ENCODE data around the gene CCDC174.
"Not testable (repeated sequence)": the region's sequence is repeated elsewhere in the genome, so short reads cannot be mapped to it uniquely, and the experiment has no call there.

CCDC174 gene

DNA sequence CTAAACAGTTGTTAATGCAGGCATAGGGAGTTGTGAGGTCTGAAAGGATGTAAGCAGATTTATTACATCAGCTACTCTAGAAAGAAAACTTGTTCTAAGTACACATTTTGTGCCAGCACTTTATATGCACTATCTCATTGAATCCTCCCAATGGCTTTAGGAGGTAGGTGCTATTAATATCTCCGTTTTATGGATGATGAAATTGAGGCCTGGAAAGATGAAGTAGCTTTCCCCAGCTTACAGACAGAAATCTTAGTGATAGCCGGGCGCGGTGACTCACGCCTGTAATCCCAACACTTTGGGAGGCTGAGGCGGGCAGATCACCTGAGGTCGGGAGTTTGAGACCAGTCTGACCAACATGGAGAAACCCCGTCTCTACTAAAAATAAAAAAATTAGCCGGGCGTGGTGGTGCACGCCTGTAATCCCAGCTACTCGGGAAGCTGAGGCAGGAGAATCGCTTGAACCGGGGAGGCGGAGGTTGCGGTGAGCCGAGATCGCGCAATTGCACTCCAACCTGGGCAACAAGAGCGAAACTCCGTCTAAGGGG, 872 bp downstream of the CCDC174 start:
- not testable (repeated sequence) for DNase-seq (ENCODE audit: low spot score)

- no peak for DNase-seq (ENCODE audit: low spot score)
These were observed 6.0 kb downstream of the CCDC174 start for GRCh38 chr3:14657579-14657978.

DNA sequence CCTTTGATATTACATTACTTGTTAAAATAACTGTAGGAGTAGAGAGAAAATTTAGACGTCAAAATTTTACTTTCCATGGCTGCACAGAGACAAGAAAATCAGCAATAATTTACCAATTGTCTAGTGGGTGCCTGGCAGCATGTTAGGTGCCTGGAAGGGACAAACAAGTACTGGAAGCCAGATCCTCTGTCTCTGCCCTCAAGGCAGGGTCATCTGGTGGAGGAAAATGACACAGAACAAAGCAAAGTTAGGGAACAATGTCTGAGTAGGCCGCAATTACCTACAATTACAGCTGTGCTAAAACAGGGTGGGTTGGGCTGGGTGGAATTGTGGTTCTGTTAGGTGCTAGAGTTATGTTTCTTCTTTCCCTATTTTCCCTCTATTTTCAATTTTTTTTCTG, 7.4 kb downstream of the CCDC174 start:
- no peak for DNase-seq (ENCODE audit: low spot score)

DNA sequence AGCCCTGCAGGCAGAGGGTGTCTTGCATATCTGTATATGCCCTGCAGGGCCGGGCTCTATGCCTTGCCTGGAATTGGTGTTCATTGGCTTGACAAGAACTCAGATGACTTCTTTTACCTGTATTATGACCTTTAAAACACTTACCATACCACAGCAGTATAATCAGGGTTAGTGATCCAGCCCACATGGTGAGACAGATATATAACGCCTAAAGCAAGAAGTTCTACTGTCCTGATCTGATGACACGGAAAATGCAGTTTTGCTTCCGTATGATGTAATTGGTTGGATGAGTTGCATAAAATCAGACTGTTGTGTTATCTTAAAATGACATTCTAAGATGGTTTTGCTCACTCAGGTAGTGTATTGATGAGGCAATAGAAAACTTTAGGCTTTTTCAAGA, 9.4 kb downstream of the CCDC174 start:
- no peak for DNase-seq (ENCODE audit: low spot score)

DNA sequence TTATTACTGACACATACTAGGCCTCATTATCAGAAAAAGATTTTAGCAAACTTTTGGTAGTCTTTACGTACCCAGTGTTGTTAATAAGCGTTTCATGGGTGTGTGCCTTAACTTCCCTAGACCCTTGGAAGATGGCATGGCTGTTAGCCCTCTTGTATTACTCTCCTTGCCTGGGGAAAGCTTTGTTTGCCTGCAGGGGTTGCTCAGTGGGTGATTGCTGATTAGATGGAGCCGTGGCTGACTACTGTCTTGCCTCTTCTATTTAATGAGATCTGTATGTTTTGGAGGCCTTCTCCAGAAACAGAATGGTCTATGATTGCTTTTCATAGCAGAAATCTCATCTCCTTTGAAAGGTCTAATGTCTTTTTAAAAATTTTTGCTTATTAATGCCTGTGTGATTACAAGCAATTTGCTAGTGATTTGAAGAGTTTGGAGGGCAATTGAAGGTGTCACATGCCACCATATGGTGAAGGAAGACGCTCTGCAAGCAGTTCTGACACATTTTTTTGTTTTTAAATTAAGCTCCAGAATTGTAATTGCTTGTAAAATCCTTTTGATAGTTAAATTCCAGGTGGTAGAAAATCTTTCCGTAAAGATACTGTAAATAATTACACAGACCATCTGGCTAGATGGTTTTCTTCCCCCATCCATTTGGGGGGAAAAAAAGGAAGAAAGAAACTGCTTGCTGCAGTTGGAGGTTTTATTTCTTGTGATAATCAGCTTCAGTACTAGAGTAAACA, 12.0 kb downstream of the CCDC174 start:
- DNase-seq (ENCODE audit: low spot score), result no peak

- DNase-seq (ENCODE audit: low spot score), result no peak
These were observed 12.6 kb downstream of the CCDC174 start for GRCh38 chr3:14664170-14664569.

DNA sequence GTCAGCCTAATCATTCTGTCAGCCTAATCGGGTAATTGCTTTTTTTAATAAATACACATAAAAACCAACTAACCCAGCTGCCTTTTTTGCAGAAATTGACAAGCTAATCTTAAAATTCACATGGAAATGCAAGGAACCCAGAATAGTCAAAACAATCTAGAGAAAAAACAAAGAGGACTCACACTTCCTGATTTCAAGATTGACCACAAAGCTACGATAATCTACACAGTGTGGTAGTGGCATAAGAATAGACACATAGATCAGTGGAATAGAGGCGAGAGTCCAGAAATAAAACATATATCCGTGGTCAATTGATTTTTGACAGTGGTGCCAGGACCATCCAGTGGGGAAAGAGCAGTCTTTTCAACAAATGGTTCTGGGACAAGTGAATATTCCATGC, 21.0 kb downstream of the CCDC174 start:
- no peak for DNase-seq (ENCODE audit: low spot score)

GRCh38 chr3:14674841-14675240, 23.3 kb downstream of the CCDC174 start, which contains the start of gene C3orf20:
C3orf20 (plus strand) TSS chr3:14675141; CDS start chr3:14682714, 7,573 bp downstream.
- DNase-seq (ENCODE audit: low spot score), result no peak

GRCh38 chr3:14676881-14677280, 25.3 kb downstream of the CCDC174 start:
- no peak for DNase-seq (ENCODE audit: low spot score)

DNA sequence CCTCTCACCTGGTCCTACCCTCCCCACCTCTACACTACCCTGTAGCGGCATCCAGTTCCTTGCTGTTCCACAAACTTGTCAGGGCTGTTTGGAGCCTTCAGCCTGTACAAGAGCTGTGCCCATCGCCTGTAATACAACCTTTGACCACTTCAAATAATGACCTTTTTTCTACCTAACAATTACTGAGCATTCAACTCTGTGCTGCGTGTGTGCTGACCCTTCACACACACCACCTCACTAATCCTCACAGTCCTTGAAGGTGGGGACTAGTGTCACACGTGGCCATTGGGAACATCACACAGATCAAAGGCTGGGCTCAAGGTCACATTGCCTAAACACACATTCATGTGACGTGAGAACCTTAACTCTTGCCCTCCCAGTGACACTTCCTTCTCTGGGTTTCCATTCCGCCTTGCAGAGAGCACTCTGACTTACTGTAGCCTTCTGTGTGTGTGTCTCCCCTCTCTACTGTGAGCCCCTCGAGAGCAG, 26.5 kb downstream of the CCDC174 start:
- no peak for DNase-seq (ENCODE audit: low spot score)

DNA sequence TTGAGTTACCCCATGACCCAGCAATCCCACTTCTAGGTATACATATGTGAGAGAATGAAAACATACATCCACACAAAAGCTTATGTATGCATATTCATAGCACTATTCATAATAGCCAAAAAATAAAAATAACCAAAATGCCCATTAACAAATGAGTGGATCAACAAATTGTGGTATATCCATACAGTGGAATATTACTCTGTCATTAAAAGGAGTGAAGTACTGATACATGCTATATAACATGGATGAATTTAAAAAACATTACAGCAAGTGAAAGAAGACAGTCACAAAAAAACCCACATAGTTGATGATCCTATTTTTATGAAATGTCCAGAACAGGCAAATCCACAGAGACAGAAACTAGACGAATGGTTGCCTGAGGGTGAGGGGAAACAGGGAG, 28.6 kb downstream of the CCDC174 start:
- DNase-seq (ENCODE audit: low spot score), result no peak

- no peak for DNase-seq (ENCODE audit: low spot score)
These were observed 29.2 kb downstream of the CCDC174 start for GRCh38 chr3:14680716-14681115.

DNA sequence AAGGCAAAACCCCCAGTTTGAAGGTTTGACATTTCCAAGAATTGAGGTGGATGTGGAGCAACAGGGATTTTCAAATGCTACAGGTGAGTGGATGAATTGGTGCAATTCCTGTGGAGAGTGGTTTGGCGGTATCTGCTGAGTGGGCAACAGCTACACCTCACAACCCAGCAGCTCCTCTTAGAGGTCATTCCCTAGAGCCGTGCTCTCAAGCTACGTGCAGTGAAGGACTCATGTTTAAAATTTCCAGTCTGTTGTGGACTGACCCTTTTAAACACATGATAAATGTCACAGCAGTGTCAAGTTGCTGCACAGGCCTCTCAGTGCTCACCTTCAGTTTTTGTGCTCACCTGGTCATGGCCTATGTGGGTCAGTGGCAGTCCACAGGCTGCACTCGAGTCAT, 32.9 kb downstream of the CCDC174 start:
- DNase-seq (ENCODE audit: low spot score), result no peak

GRCh38 chr3:14685179-14685578, 33.6 kb downstream of the CCDC174 start:
- no peak for DNase-seq (ENCODE audit: low spot score)

GRCh38 chr3:14687360-14687759, 35.8 kb downstream of the CCDC174 start:
- no peak for DNase-seq (ENCODE audit: low spot score)

- DNase-seq (ENCODE audit: low spot score), result no peak
These were observed 37.0 kb downstream of the CCDC174 start for GRCh38 chr3:14688525-14688924.

DNA sequence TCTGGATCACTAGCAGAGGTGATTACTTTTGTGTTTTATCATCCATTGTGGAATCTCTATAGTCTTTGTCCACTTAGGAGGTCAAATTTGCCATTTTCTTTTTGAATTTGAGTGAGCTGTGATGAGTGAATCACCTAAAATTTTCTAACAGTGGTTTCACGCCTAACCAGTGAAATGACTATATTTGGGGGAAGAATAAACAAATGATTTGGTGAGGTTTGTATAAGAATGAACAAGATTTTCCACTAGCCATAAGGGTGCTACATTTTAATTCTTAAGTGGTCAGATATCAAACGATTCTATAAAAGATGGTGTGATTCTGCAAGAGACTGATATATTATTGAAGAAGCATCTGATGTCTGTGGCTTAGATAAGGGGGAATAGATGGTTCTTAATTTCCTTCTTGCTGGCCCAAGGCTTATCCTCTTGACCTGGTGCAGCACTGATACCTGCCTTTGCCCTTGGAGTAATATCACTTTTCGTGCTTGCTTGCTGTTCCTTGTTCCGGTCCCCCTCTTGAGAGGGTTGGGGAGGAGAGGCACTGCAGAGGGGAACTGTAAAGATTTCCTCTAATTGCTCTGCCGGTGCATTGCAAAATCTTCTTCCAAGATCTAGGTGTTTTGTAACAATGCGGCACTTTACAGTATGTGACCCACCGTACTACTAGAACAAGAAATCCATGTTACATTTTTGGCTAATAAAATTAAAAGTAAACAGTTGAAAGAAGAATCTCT, 37.9 kb downstream of the CCDC174 start:
- no peak for DNase-seq (ENCODE audit: low spot score)

- no peak for DNase-seq (ENCODE audit: low spot score)
These were observed 39.7 kb downstream of the CCDC174 start for GRCh38 chr3:14691239-14691638.

DNA sequence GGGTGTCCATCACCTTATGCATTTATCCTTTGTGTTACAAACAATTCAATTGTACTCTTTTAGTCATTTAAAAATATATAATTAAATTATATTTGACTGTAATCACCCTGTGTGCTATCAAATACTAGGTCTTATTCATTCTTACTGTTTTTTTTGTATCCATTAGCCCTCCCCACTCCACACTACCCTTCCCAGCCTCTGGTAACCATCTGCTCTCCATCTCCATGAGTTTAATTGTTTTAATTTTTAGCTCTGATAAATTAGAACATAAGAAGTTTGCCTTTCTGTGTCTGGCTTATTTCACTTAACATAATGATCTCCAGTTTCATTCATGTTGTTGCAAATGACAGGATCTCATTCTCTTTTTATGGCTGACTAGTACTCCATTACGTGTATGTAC, 40.2 kb downstream of the CCDC174 start:
- DNase-seq (ENCODE audit: low spot score), result no peak

DNA sequence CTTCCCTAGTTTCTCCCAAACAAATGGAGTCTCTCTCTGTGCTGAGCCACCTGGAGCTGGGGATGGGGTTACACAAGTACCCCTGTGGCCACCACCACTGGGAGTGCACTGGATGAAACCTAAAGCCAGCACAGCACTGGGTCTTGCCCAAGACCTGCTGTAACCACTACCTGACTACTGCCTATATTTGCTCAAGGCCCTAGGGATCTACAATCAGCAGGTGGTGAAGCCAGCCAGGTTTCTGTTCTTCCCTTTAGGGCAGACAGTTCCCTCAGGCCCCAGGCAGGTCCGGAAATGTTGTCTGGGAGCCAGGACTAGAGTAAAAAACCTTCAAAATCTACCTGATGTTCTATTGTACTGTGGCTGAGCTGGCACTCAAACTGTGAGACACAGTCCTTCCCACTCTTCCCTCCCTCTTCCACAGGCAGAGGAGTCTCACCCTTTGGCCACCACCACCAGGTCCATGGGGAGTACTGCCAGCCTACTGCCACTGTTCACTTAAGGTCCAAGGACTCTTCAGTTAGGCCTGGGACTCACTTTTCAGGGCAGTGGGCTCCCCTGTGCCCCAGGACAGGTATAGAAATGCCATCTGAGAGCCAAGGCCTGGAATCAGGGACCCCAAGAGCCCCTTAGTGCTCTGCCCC, 47.2 kb downstream of the CCDC174 start:
- DNase-seq (ENCODE audit: low spot score), result no peak

DNA sequence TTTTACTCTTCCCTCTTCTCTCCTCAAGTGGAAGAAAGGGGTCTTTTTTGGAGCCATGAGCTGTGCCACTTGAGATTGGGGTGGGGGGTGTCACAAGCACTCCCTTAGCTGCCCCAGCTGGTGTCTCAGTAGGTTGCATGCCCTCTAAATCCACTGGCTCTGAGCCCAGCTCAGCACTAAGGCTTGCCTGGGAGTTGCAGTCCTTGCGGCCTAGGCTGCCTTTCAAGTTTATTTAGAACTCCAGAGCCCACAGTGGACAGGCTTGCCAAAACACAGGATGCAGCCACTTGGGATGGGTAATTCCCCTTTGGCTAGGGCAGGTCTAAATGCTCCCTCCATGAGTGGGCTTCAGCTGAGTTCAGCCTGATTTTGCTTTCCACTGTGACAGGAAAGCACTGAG, 48.1 kb downstream of the CCDC174 start:
- no peak for DNase-seq (ENCODE audit: low spot score)

GRCh38 chr3:14700891-14701290, 49.3 kb downstream of the CCDC174 start:
- no peak for DNase-seq (ENCODE audit: low spot score)

- DNase-seq (ENCODE audit: low spot score), result no peak
These were observed 50.1 kb downstream of the CCDC174 start for GRCh38 chr3:14701676-14702075.
